ENCODE measurements around the gene TEX10.

The TEX10 gene

GRCh38 chr9:100285080-100285479 lies 67.7 kb downstream of the TEX10 start:
- DNase-seq (ENCODE audit: low spot score), result no peak

- DNase-seq (ENCODE audit: low spot score), result no peak
Measured at GRCh38 chr9:100284247-100284646, 68.5 kb downstream of the TEX10 start.

GRCh38 chr9:100282388-100282719 lies 70.4 kb downstream of the TEX10 start:
- no peak for DNase-seq (ENCODE audit: low spot score)

- no peak for DNase-seq (ENCODE audit: low spot score)
Measured at GRCh38 chr9:100281676-100282387, 70.9 kb downstream of the TEX10 start.

GRCh38 chr9:100281066-100281465 lies 71.7 kb downstream of the TEX10 start:
- DNase-seq (ENCODE audit: low spot score), result no peak

GRCh38 chr9:100277166-100277979 lies 75.4 kb downstream of the TEX10 start:
- peak; percentile 75 for DNase-seq (ENCODE audit: low spot score)

- DNase-seq (ENCODE audit: low spot score), result no peak
Measured at GRCh38 chr9:100269656-100270055, 83.1 kb downstream of the TEX10 start.

GRCh38 chr9:100268271-100268670 lies 84.5 kb downstream of the TEX10 start:
- no peak for DNase-seq (ENCODE audit: low spot score)

GRCh38 chr9:100267211-100267610 lies 85.5 kb downstream of the TEX10 start:
- DNase-seq (ENCODE audit: low spot score), result no peak

Data from AG20443 (cell line).